RPMI7951 (cell line): Measurements from ENCODE around the gene DGKB. TPM values are rescaled to one million over a fixed set of nuclear protein-coding genes. Genes with fewer than 3 reads are reported as not detected.

ENCODE experiments used
- DNase-seq: peaks from one replicate; pipeline ENCODE4 v3.0.0-alpha.2; 2012; ENCODE audit warnings: low read depth
- total RNA-seq: library from RNA; depleted of rRNA; stranded (reverse); fragments of >200 nt; shearing (Covaris generic); gene quantifications from 2 replicates; pipeline ENCODE4 v1.2.3, GENCODE V29; 2014

DGKB gene
- total RNA-seq, 1 experiment from 2014 or later, result not detected

DNA sequence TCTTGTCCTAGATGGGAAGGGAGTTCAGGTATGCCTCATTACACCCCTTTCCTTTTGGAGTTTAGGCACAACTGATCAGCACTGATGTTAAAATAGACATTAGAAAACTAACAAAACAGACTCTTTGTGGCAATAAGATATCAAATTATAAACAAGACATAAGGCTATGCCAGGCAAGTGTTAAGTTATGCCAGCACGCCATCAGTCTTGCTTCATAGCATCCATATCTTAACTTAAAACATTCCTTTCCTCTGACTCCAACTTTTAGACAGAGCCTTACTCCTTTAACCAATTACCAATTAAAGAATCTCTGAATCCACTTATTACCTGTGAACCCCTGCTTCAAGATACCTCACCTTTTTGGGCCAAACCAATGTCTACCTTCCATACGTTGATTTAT lies 786.9 kb downstream of the DGKB start:
- no peak for DNase-seq

DNA sequence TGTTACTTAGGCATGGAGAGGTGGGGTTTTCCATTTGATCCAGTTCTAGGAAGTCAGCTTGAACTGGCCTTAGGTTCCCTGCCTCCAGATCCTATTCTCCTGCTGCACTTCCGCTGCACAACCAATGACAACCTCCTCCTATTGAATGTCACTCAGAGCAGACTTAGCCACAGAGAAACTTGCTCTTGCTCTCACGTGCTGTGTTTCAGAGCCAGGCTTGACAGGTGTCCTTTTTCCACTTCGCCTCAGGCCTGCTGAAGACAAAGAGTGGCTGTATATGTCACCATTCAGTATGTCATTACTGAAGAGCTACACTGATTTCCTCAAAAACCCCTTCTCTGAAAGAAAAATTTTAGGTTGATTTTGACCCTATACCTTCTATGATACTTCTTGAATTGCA lies 797.7 kb downstream of the DGKB start:
- DNase-seq, result no peak

DNA sequence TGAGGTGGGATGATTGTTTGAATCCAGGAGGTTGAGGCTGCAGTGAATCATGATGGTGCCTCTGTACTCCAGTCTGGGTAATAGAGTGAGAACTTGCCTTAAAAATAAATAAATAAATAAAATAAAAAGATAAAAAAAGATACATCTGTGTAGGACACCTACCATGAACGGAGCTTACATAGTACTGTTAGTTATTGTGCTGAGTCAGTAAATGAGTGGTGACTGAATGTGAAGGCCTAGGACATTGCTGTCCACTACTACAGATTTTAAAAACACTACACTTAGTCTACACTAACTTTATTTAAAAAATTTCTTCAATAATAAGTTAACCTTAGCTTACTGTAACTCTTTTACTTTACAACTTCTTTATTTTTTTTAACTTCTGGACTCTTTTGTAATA lies 806.4 kb downstream of the DGKB start:
- no peak for DNase-seq

DNA sequence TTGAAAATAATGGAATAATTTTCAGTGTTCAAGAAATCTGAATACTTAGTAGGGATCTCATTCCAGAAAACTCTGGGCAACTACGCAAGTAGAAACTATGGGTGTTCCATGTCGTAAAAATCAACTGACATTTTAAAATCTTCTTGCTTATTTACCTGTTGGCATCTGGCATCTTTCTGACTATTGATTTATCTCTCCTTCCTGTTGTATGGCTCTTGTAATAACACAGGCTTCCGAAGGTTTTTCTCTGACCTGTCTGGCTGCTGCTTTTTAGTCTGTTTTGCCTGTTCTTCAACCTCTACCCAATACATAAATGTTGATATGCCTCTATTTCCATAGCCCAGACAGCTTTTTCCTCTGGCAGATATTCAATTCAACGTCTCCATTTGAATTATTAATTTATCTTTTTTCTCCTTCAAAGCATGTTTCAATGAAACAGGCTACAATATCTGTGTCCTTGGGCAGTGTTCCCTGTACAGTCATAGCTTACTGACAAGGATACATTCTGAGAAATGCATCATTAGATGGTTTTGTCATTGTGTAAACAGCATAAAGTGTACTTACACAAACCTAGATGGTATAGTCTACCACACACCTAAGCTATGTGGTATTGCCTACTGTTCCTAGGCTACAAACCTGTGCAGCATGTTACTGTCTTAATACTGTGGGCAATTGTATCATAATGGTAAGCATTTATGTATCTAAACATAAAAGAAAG lies 807.2 kb downstream of the DGKB start:
- no peak for DNase-seq
